Transverse colon (tissue), 4 donors: ENCODE results near the gene RAB3GAP2. TPM values are rescaled to one million over a fixed set of nuclear protein-coding genes. Genes with fewer than 3 reads are reported as not detected.
A peak's percentile ranks its signal among the peaks of the same experiment; 100 is the strongest.

Experiments
- DNase-seq: peaks from one replicate; pipeline ENCODE4 v3.0.0-alpha.2; 2019
- H3K27ac ChIP-seq, 4 donors: fragments of 200-600 bp; sonication (generic); 2 replicates each; pipeline ENCODE4 v1.5.1; 2016 to 2018; ENCODE audit warnings: inconsistent platforms in 4 of 4
- H3K27me3 ChIP-seq: fragments of 200-600 bp; sonication (generic); 2 replicates; pipeline ENCODE4 v1.5.1; 2017; ENCODE audit warnings: inconsistent platforms
- H3K36me3 ChIP-seq, 4 donors: fragments of 200-600 bp; sonication (generic); 2 replicates each; pipeline ENCODE4 v1.5.1; 2017 to 2019; ENCODE audit warnings: inconsistent platforms in 4 of 4
- H3K4me1 ChIP-seq, 4 donors: fragments of 200-600 bp; sonication (generic); 2 replicates each; pipeline ENCODE4 v1.5.1; 2017 to 2020; ENCODE audit warnings: inconsistent platforms in 4 of 4
- H3K4me3 ChIP-seq, 4 donors: fragments of 200-600 bp; sonication (generic); 1 replicate in 1 of 4; 2 replicates in 3 of 4; pipeline versions ENCODE4 v1.5.1 to v1.6.1; 2017 to 2019; ENCODE audit warnings: inconsistent platforms in 4 of 4
- H3K9me3 ChIP-seq, 2 donors: fragments of 200-600 bp; sonication (generic); 2 replicates each; pipeline ENCODE4 v1.5.1; 2017 to 2019; ENCODE audit warnings: inconsistent platforms in 2 of 2
- CTCF ChIP-seq, 5 experiments: fragments of 200-600 bp in 3 of 5; fragments of 450-650 bp in 2 of 5; sonication (generic) in 3 of 5; IDR thresholded peaks; 1 replicate in 2 of 5; 2 replicates in 3 of 5; pipeline ENCODE4 v1.5.1; 2016 to 2017; ENCODE audit warnings: antibody characterized with exemption in 5 of 5, inconsistent platforms in 3 of 5, mild to moderate bottlenecking in 2 of 5, moderate library complexity in 1 of 5
- EP300 ChIP-seq: sonication (generic); formaldehyde crosslinking; IDR thresholded peaks from one replicate; pipeline ENCODE4 v1.6.1; 2017; ENCODE audit warnings: antibody characterized with exemption, low read depth
- POLR2A ChIP-seq: fragments of 450-650 bp; IDR thresholded peaks from one replicate; pipeline ENCODE4 v1.6.1; 2016; ENCODE audit warnings: antibody characterized with exemption, mild to moderate bottlenecking, moderate library complexity
- POLR2AphosphoS5 ChIP-seq, 3 donors: sonication (generic); formaldehyde crosslinking; IDR thresholded peaks; one replicate each; pipeline ENCODE4 v1.6.1; 2016; ENCODE audit warnings: antibody characterized with exemption in 3 of 3
- WGBS, 2 donors: methylation state at CpG; one replicate each; pipeline ENCODE4 v1.1.5; 2018; ENCODE audit warnings: low coverage in 1 of 2; 5-methylcytosine and 5-hydroxymethylcytosine counted together
- in situ Hi-C, 4 donors: fragments of 200-750 bp; cut with MboI; loops; one replicate each; pipeline versions ENCODE4 v1.15.0 to v1.15.1; 2017; ENCODE audit warnings: low sequenced_read_pairs in 3 of 4, low pct_ligation_motif_present in 1 of 4, low pct_unique_long_range_greater_than_20kb in 1 of 4
- intact Hi-C: fragments of 100-400 bp; cut with DNase I; formaldehyde crosslinking; loops from one replicate; pipeline ENCODE4 v1.15.1; 2023; ENCODE audit warnings: low total_unique reads
- total RNA-seq, 4 donors: library from RNA; depleted of rRNA; stranded (reverse); fragments of >200 nt; gene quantifications; one replicate each; pipeline ENCODE4 v1.1.0, GENCODE V29; 2016

RAB3GAP2 gene
- total RNA-seq, 4 donors from 2014 or later, result 17.6 to 28.1 (median 23.9) TPM

- H3K27me3 ChIP-seq, result no peaks in the 10 kb centered on the region
- in situ Hi-C loops (no loop called here), intact Hi-C loops (no loop called here)
- no peaks in the 10 kb centered on the region for H3K9me3 ChIP-seq
- H3K4me3 ChIP-seq, result no peak overlapping the region
- 59 to 64% methylated on average over 9 of the region's 9 CpGs for WGBS, 2 donors
- TF ChIP-seq POLR2A (no peak), EP300 (peak; percentile 34)
- peaks cover 0 to 12% (median 6%) of the 10 kb centered on the region in 4 donors for H3K4me1 ChIP-seq
- DNase-seq, result no peak
- H3K27ac ChIP-seq, result peak overlapping the region in 3 of 4 donors; percentile 31 to 53 (median 45)
- peaks cover 0 to 61% (median 11%) of the 10 kb centered on the region in 4 donors for H3K36me3 ChIP-seq
Observed at GRCh38 chr1:220137019-220137786, 135.1 kb downstream of the RAB3GAP2 start.

- H3K4me3 ChIP-seq, result no peak overlapping the region
- no peak overlapping the region for H3K27ac ChIP-seq
- H3K4me1 ChIP-seq, result peaks cover 0 to 12% (median 6%) of the 10 kb centered on the region in 4 donors
- no peaks in the 10 kb centered on the region for H3K9me3 ChIP-seq
- no peak for TF ChIP-seq POLR2A
- TF ChIP-seq POLR2AphosphoS5 (IDR thresholded peaks at IDR 0.05), result no peak
- no peak for TF ChIP-seq EP300
- intact Hi-C loops, result no loop called here
- H3K27me3 ChIP-seq, result no peaks in the 10 kb centered on the region
- in situ Hi-C loops, result no loop called here
- peaks cover 0 to 54% (median 11%) of the 10 kb centered on the region in 4 donors for H3K36me3 ChIP-seq
- no peak for DNase-seq
- 91 to 92% methylated on average over 2 of the region's 2 CpGs for WGBS, 2 donors
Observed at GRCh38 chr1:220135755-220136154, 136.5 kb downstream of the RAB3GAP2 start.

- H3K4me3 ChIP-seq, result no peak overlapping the region
- TF ChIP-seq EP300 (no peak), POLR2AphosphoS5 (IDR thresholded peaks at IDR 0.05) (no peak), CTCF (IDR thresholded peaks at IDR 0.05) (no peak), POLR2A (no peak)
- DNase-seq, result no peak
- peaks cover 0 to 5% (median 0%) of the 10 kb centered on the region in 4 donors for H3K4me1 ChIP-seq
- in situ Hi-C loops (no loop called here), intact Hi-C loops (no loop called here)
- H3K27ac ChIP-seq, result no peak overlapping the region
- peaks cover 0 to 35% (median 15%) of the 10 kb centered on the region in 4 donors for H3K36me3 ChIP-seq
- no peaks in the 10 kb centered on the region for H3K27me3 ChIP-seq
- H3K9me3 ChIP-seq, result no peaks in the 10 kb centered on the region
Observed at GRCh38 chr1:220129479-220130210, 142.6 kb downstream of the RAB3GAP2 start.

DNA sequence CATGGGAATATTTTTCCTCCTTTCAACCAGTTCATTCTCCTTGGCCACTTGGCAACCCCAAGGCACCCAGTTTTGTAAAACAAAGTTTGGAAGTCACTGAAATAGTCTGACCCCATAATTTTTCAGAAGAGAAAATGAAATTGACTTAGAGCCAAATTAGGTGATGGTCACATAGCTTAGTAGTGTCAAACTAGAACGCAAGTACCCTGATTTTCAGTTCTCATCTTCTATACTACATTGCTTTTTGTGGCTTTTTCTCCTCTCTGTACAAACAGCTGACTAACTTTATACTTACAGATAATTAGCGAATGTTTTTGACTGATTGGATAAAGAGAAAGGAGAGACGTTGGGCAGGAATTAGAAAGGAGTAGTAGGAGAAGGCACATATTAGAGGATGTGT is 145.2 kb downstream of the RAB3GAP2 start:
- TF ChIP-seq CTCF (IDR thresholded peaks at IDR 0.05) (no peak), POLR2A (no peak), POLR2AphosphoS5 (IDR thresholded peaks at IDR 0.05) (no peak), EP300 (no peak)
- H3K9me3 ChIP-seq, result no peaks in the 10 kb centered on the region
- in situ Hi-C loops, result no loop called here
- DNase-seq, result no peak
- peaks cover 0 to 28% (median 9%) of the 10 kb centered on the region in 4 donors for H3K4me1 ChIP-seq
- intact Hi-C loops, result no loop called here
- H3K27me3 ChIP-seq, result no peaks in the 10 kb centered on the region
- peaks cover 0 to 19% (median 9%) of the 10 kb centered on the region in 4 donors for H3K36me3 ChIP-seq
- no peak overlapping the region for H3K27ac ChIP-seq
- 90 to 100% methylated on average over 3 of the region's 3 CpGs for WGBS, 2 donors
- no peak overlapping the region for H3K4me3 ChIP-seq

GRCh38 chr1:220124542-220124941 is 147.7 kb downstream of the RAB3GAP2 start:
- H3K9me3 ChIP-seq, result no peaks in the 10 kb centered on the region
- no peaks in the 10 kb centered on the region for H3K27me3 ChIP-seq
- H3K36me3 ChIP-seq, result peaks cover 0 to 16% (median 7%) of the 10 kb centered on the region in 4 donors
- H3K27ac ChIP-seq, result peak overlapping the region in 3 of 4 donors; percentile 9 to 91 (median 88)
- H3K4me3 ChIP-seq, result no peak overlapping the region
- TF ChIP-seq POLR2AphosphoS5 (IDR thresholded peaks at IDR 0.05) (no peak), CTCF (IDR thresholded peaks at IDR 0.05) (no peak), EP300 (no peak), POLR2A (no peak)
- DNase-seq, result no peak
- intact Hi-C loops (no loop called here), in situ Hi-C loops (no loop called here)
- peaks cover 0 to 50% (median 19%) of the 10 kb centered on the region in 4 donors for H3K4me1 ChIP-seq
- WGBS, 2 donors, result 27 to 40% methylated on average over 1 of the region's 1 CpG
